H1 (cell line): ENCODE results near the gene KCNJ3. TPM values are rescaled to one million over a fixed set of nuclear protein-coding genes. Genes with fewer than 3 reads are reported as not detected.

Experiments
- CTCF ChIA-PET: fragments of 300-600 bp; sonication (Branson Sonifier 250); formaldehyde crosslinking; loops from one replicate; lab custom pipeline; 2021; ENCODE audit not compliant: partially characterized antibody; lab: Charles Lee
- POLR2A ChIA-PET: fragments of 300-600 bp; sonication (Branson Sonifier 250); formaldehyde crosslinking; loops from one replicate; lab custom pipeline; 2021; ENCODE audit warnings: inconsistent platforms; ENCODE audit not compliant: partially characterized antibody; lab: Charles Lee
- DNase-seq, 2 experiments: peaks; one replicate each; pipeline versions ENCODE4 v3.0.0 to v3.0.0-alpha.2; 2010 to 2022; ENCODE audit warnings: low spot score in 2 of 2, low read depth in 1 of 2, mixed read lengths in 1 of 2
- FAIRE-seq: peaks from 2 replicates; lab custom pipeline; 2011; peaks lifted over from hg19 to GRCh38; lab: Jason Lieb, UNC
- H2AFZ ChIP-seq: 2 replicates; pipeline ENCODE4 v1.8.1; 2012; ENCODE audit warnings: low read length, inconsistent platforms
- H2AK5ac ChIP-seq: 2 replicates; pipeline ENCODE4 v1.6.1; 2013; ENCODE audit warnings: low read depth, low read length
- H2BK120ac ChIP-seq: replicated peaks from 2 replicates; pipeline ENCODE3; 2013; ENCODE audit warnings: low read depth, low read length, inconsistent platforms
- H2BK12ac ChIP-seq: 2 replicates; pipeline ENCODE4 v1.6.1; 2013; ENCODE audit warnings: low read depth, low read length
- H2BK15ac ChIP-seq: 2 replicates; pipeline ENCODE4 v1.6.1; 2013; ENCODE audit warnings: low read length
- H2BK20ac ChIP-seq: 2 replicates; pipeline ENCODE4 v1.6.1; 2013; ENCODE audit warnings: low read length
- H2BK5ac ChIP-seq: 2 replicates; pipeline ENCODE4 v1.6.1; 2013; ENCODE audit warnings: low read depth, low read length
- H3K14ac ChIP-seq: 2 replicates; pipeline ENCODE4 v1.6.1; 2013; ENCODE audit warnings: inconsistent platforms; ENCODE audit not compliant: insufficient read length
- H3K18ac ChIP-seq: 2 replicates; pipeline ENCODE4 v1.6.1; 2013; ENCODE audit warnings: low read length; ENCODE audit errors: extremely low read depth
- H3K23ac ChIP-seq: 2 replicates; pipeline ENCODE4 v1.6.1; 2013; ENCODE audit warnings: inconsistent platforms; ENCODE audit not compliant: insufficient read length
- H3K23me2 ChIP-seq: 2 replicates; pipeline ENCODE4 v1.6.1; 2013; ENCODE audit warnings: low read depth, low read length
- H3K27ac ChIP-seq: 2 replicates; pipeline ENCODE4 v1.6.1; 2011; ENCODE audit warnings: low read depth, low read length, inconsistent platforms
- H3K27me3 ChIP-seq, 4 experiments: replicated peaks in 1 of 4; 1 replicate in 1 of 4; 2 replicates in 3 of 4; pipeline versions ENCODE4 v1.6.1 to v1.8.1; 2011 to 2013; ENCODE audit warnings: low read length in 3 of 4, mild to moderate bottlenecking in 3 of 4, inconsistent platforms in 2 of 4, mixed read lengths in 2 of 4, moderate library complexity in 1 of 4; ENCODE audit not compliant: control insufficient read depth in 3 of 4, insufficient read depth in 3 of 4; ENCODE audit errors: extremely low read depth in 1 of 4
- H3K36me3 ChIP-seq, 4 experiments: 2 replicates each; pipeline versions ENCODE4 v1.6.1 to v1.8.1; 2011 to 2013; ENCODE audit warnings: mild to moderate bottlenecking in 4 of 4, low read length in 3 of 4, moderate library complexity in 2 of 4, control low read depth in 1 of 4, inconsistent platforms in 1 of 4; ENCODE audit not compliant: insufficient read depth in 4 of 4, control insufficient read depth in 2 of 4
- H3K4ac ChIP-seq: replicated peaks from 2 replicates; pipeline ENCODE3; 2013; ENCODE audit warnings: low read length, low read depth, mixed read lengths, inconsistent platforms; ENCODE audit not compliant: insufficient read length
- H3K4me1 ChIP-seq, 4 experiments: replicated peaks in 1 of 4; 1 replicate in 1 of 4; 2 replicates in 3 of 4; pipeline versions ENCODE4 v1.6.1 to v1.8.1; 2011 to 2013; ENCODE audit warnings: low read length in 3 of 4, inconsistent platforms in 2 of 4, mixed read lengths in 1 of 4; ENCODE audit not compliant: insufficient read depth in 4 of 4, control insufficient read depth in 3 of 4
- H3K4me2 ChIP-seq, 2 experiments: 2 replicates each; pipeline versions ENCODE4 v1.6.1 to v1.8.1; 2011 to 2013; ENCODE audit warnings: low read depth in 2 of 2, low read length in 2 of 2, control low read depth in 1 of 2, inconsistent platforms in 1 of 2, mild to moderate bottlenecking in 1 of 2; ENCODE audit not compliant: insufficient read depth in 1 of 2
- H3K4me3 ChIP-seq, 4 experiments: fragments of 200-600, 300-600 bp in 1 of 4; sonication (generic), shearing (Covaris generic), sonication (Bioruptor Twin) in 1 of 4; 2 replicates each; pipeline versions ENCODE4 v1.5.1 to v1.8.1; 2011 to 2016; ENCODE audit warnings: low read length in 4 of 4, low read depth in 3 of 4, control low read depth in 2 of 4, inconsistent platforms in 2 of 4, mild to moderate bottlenecking in 2 of 4, mixed read lengths in 1 of 4, moderate library complexity in 1 of 4; ENCODE audit not compliant: insufficient read depth in 2 of 4; ENCODE audit errors: extremely low read depth in 1 of 4
- H3K56ac ChIP-seq: replicated peaks from 2 replicates; pipeline ENCODE3; 2013; ENCODE audit warnings: low read depth, mild to moderate bottlenecking, mixed read lengths, low read length, inconsistent platforms; ENCODE audit not compliant: insufficient read length
- H3K79me1 ChIP-seq: 2 replicates; pipeline ENCODE4 v1.6.1; 2013; ENCODE audit warnings: low read depth, low read length, control low read depth
- H3K79me2 ChIP-seq, 2 experiments: 2 replicates each; pipeline versions ENCODE4 v1.6.1 to v1.8.1; 2012 to 2013; ENCODE audit warnings: low read length in 2 of 2, mild to moderate bottlenecking in 2 of 2, inconsistent platforms in 1 of 2; ENCODE audit not compliant: insufficient read depth in 2 of 2, control insufficient read depth in 1 of 2
- H3K9ac ChIP-seq, 4 experiments: replicated peaks in 1 of 4; 1 replicate in 1 of 4; 2 replicates in 3 of 4; pipeline versions ENCODE4 v1.6.1 to v1.8.1; 2011 to 2013; ENCODE audit warnings: low read depth in 3 of 4, low read length in 3 of 4, control low read depth in 2 of 4, mild to moderate bottlenecking in 2 of 4, moderate library complexity in 2 of 4, inconsistent platforms in 1 of 4; ENCODE audit errors: extremely low read depth in 1 of 4
- H3K9me3 ChIP-seq, 2 experiments: 2 replicates each; pipeline versions ENCODE4 v1.6.1 to v1.8.1; 2012 to 2013; ENCODE audit warnings: mild to moderate bottlenecking in 2 of 2, moderate library complexity in 2 of 2, control low read depth in 1 of 2, inconsistent platforms in 1 of 2, low read depth in 1 of 2, low read length in 1 of 2, mixed read lengths in 1 of 2; ENCODE audit not compliant: insufficient read depth in 2 of 2
- H4K20me1 ChIP-seq, 2 experiments: replicated peaks in 1 of 2; 2 replicates each; pipeline versions ENCODE3 to v1.8.1; 2011 to 2013; ENCODE audit warnings: inconsistent platforms in 2 of 2, low read length in 2 of 2, mild to moderate bottlenecking in 1 of 2; ENCODE audit not compliant: insufficient read depth in 2 of 2, control insufficient read depth in 1 of 2
- H4K5ac ChIP-seq: 2 replicates; pipeline ENCODE4 v1.6.1; 2013; ENCODE audit warnings: low read length, low read depth, mixed read lengths, inconsistent platforms; ENCODE audit not compliant: insufficient read length
- H4K8ac ChIP-seq: 2 replicates; pipeline ENCODE4 v1.8.0; 2013; ENCODE audit warnings: mild to moderate bottlenecking, moderate library complexity, low read length, inconsistent platforms; ENCODE audit not compliant: insufficient read depth; ENCODE audit errors: extremely low read depth
- H4K91ac ChIP-seq: replicated peaks from 2 replicates; pipeline ENCODE3; 2013; ENCODE audit warnings: low read length, mixed read lengths, inconsistent platforms; ENCODE audit not compliant: insufficient read length
- BRCA1 ChIP-seq: IDR thresholded peaks from 2 replicates; pipeline ENCODE4 v1.6.1; 2012; ENCODE audit warnings: low read depth, low read length, improper control_type of control experiment
- CBX5 ChIP-seq: fragments of 300-800, 300-1000 bp; sonication (generic); IDR thresholded peaks from 2 replicates; pipeline ENCODE4 v1.7.1; 2016; ENCODE audit warnings: antibody characterized with exemption, low read length, low read depth
- CHD2 ChIP-seq: IDR thresholded peaks from 2 replicates; pipeline ENCODE4 v1.6.1; 2012; ENCODE audit warnings: low read length, improper control_type of control experiment
- KDM4A ChIP-seq: IDR thresholded peaks from one replicate; pipeline ENCODE4 v1.7.1; 2012; ENCODE audit warnings: low read depth, mild to moderate bottlenecking, moderate library complexity, low read length, inconsistent platforms; ENCODE audit not compliant: severe bottlenecking
- PHF8 ChIP-seq: fragments of 200-600 bp; sonication (generic); conservative IDR thresholded peaks from 2 replicates; pipeline ENCODE4 v1.7.1; 2012; ENCODE audit warnings: low read depth, mild to moderate bottlenecking, inconsistent platforms, low read length, moderate library complexity
- RBBP5 ChIP-seq: IDR thresholded peaks from 2 replicates; pipeline ENCODE4 v1.7.1; 2012; ENCODE audit warnings: low read depth, mild to moderate bottlenecking, inconsistent platforms, low read length, moderate library complexity, borderline replicate concordance
- RXRA ChIP-seq: IDR thresholded peaks from 2 replicates; pipeline ENCODE4 v1.6.1; 2011; ENCODE audit warnings: low read depth, mild to moderate bottlenecking, low read length, moderate library complexity; ENCODE audit not compliant: insufficient read depth
- SIN3A ChIP-seq, 2 experiments: IDR thresholded peaks in 1 of 2; conservative IDR thresholded peaks in 1 of 2; 2 replicates each; pipeline ENCODE4 v1.6.1; 2011 to 2012; ENCODE audit warnings: low read length in 2 of 2, improper control_type of control experiment in 1 of 2, low read depth in 1 of 2, mild to moderate bottlenecking in 1 of 2
- SIRT6 ChIP-seq: IDR thresholded peaks from one replicate; pipeline ENCODE4 v1.7.1; 2012; ENCODE audit warnings: low read length, inconsistent platforms
- WGBS, 2 experiments: shearing (Covaris generic) in 1 of 2; methylation state at CpG; one replicate each; pipeline versions ENCODE4 v1.1.6 to v1.1.7; 2013 to 2015; ENCODE audit warnings: low lambda C conversion rate in 2 of 2, mixed read lengths in 2 of 2, inconsistent platforms in 1 of 2, low coverage in 1 of 2, missing lambda C conversion rate in 1 of 2; ENCODE audit not compliant: insufficient replicate concordance in 2 of 2, insufficient coverage in 1 of 2, insufficient read length in 1 of 2; ENCODE audit errors: extremely low coverage in 1 of 2, missing lambda C conversion rate in 1 of 2; 5-methylcytosine and 5-hydroxymethylcytosine counted together
- polyA plus RNA-seq, 7 experiments: library from polyadenylated mRNA; depleted of rRNA in 3 of 7; stranded (reverse) in 5 of 7; unstranded in 2 of 7; fragments of >200 nt in 5 of 7; fragments of 200-250 nt in 2 of 7; gene quantifications; 1 replicate in 5 of 7; 2 replicates in 1 of 7; 4 replicates in 1 of 7; pipeline versions ENCODE4 v1.2.1 to v1.2.3, GENCODE V29; 2011 to 2013; ENCODE audit warnings: missing spikeins in 2 of 7, mixed read lengths in 2 of 7
- total RNA-seq: library from RNA; stranded (reverse); fragmentation: NEBNext Ultra II Directional; extraction: Animal tissue kit (Norgen Biotek cat#: 25700); gene quantifications from 2 replicates; pipeline ENCODE4 v1.2.1, GENCODE V29; 2021
- TF ChIP-seq, protein P1 (sequence below), 3 experiments: IDR thresholded peaks; 1 replicate in 2 of 3; 2 replicates in 1 of 3; pipeline versions ENCODE4 v1.5.1 to v1.6.1; 2011; ENCODE audit warnings: low read length in 3 of 3, mild to moderate bottlenecking in 3 of 3, inconsistent platforms in 2 of 3, low read depth in 1 of 3, moderate library complexity in 1 of 3; ENCODE audit not compliant: insufficient read depth in 1 of 3; ENCODE audit errors: control extremely low read depth in 1 of 3
- TF ChIP-seq, protein P2 (sequence below): IDR thresholded peaks from 2 replicates; pipeline ENCODE4 v1.6.1; 2011; ENCODE audit warnings: low read length, improper control_type of control experiment

The KCNJ3 gene
- total and polyA plus RNA-seq, 2 of the 8 experiments (the other 6 are each of a cell fraction or from before 2014, with no cell fraction given), result 0.11 to 0.50 TPM

- Histone ChIP-seq H3K79me1 (no peaks in the 10 kb centered on the region), H3K27ac (no peak overlapping the region), H3K14ac (no peak overlapping the region), H2BK20ac (no peak overlapping the region), H3K4me3 (no peak overlapping the region), H3K4me2 (no peak overlapping the region), H3K23me2 (no peaks in the 10 kb centered on the region), H2BK15ac (no peak overlapping the region), H3K23ac (no peak overlapping the region), H4K20me1 (no peaks in the 10 kb centered on the region), H2AFZ (no peak overlapping the region), H3K4me1 (no peaks in the 10 kb centered on the region), H2BK12ac (no peak overlapping the region), H4K8ac (no peak overlapping the region), H3K9ac (no peak overlapping the region), H3K56ac (no peak overlapping the region), H2BK120ac (no peak overlapping the region), H3K9me3 (no peaks in the 10 kb centered on the region), H3K79me2 (no peaks in the 10 kb centered on the region), H2BK5ac (no peak overlapping the region), H3K4ac (no peak overlapping the region), H3K36me3 (no peaks in the 10 kb centered on the region), H2AK5ac (no peak overlapping the region), H3K18ac (no peak overlapping the region), H3K27me3 (no peaks in the 10 kb centered on the region), H4K5ac (no peak overlapping the region), H4K91ac (no peak overlapping the region)
- WGBS, 2 experiments, result 87% methylated on average over 5 of the region's 5 CpGs; no CpG with 5 or more reads in 1 of the 2 experiments
- CTCF ChIA-PET, result interaction anchor here (0.6 kb wide), 1 partner anchor 239 kb away, joined by 3 read pairs; no protein-coding TSS in a partner anchor
- FAIRE-seq (peak; percentile 28), DNase-seq (no peak)
- POLR2A ChIA-PET, result no interaction called here
- TF ChIP-seq, protein P1, sequence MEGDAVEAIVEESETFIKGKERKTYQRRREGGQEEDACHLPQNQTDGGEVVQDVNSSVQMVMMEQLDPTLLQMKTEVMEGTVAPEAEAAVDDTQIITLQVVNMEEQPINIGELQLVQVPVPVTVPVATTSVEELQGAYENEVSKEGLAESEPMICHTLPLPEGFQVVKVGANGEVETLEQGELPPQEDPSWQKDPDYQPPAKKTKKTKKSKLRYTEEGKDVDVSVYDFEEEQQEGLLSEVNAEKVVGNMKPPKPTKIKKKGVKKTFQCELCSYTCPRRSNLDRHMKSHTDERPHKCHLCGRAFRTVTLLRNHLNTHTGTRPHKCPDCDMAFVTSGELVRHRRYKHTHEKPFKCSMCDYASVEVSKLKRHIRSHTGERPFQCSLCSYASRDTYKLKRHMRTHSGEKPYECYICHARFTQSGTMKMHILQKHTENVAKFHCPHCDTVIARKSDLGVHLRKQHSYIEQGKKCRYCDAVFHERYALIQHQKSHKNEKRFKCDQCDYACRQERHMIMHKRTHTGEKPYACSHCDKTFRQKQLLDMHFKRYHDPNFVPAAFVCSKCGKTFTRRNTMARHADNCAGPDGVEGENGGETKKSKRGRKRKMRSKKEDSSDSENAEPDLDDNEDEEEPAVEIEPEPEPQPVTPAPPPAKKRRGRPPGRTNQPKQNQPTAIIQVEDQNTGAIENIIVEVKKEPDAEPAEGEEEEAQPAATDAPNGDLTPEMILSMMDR (IDR thresholded peaks at IDR 0.05; ENCODE audit: control extremely low read depth in 1 of 3, insufficient read depth in 1 of 3, low read depth in 1 of 3, low read length in 3 of 3), result no peak
- TF ChIP-seq CBX5 (no peak), RBBP5 (no peak), SIRT6 (no peak), KDM4A (no peak), BRCA1 (no peak), RXRA (no peak), CHD2 (no peak), SIN3A (conservative IDR thresholded peaks at IDR 0.05 in 1 of 2, IDR thresholded peaks at IDR 0.05 in 1 of 2; ENCODE audit: low read depth in 1 of 2, low read length in 2 of 2) (no peak), PHF8 (no peak)
- TF ChIP-seq, protein P2, sequence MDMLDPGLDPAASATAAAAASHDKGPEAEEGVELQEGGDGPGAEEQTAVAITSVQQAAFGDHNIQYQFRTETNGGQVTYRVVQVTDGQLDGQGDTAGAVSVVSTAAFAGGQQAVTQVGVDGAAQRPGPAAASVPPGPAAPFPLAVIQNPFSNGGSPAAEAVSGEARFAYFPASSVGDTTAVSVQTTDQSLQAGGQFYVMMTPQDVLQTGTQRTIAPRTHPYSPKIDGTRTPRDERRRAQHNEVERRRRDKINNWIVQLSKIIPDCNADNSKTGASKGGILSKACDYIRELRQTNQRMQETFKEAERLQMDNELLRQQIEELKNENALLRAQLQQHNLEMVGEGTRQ, result no peak
These were observed 128.3 kb downstream of the KCNJ3 start for GRCh38 chr2:154826827-154827226.
